Neural progenitor cell (in vitro differentiated cells): Measurements from ENCODE around the gene PSMB5. TPM values are rescaled to one million over a fixed set of nuclear protein-coding genes. Genes with fewer than 3 reads are reported as not detected.

ENCODE experiments used
- DNase-seq: peaks from one replicate; pipeline ENCODE4 v3.0.0-alpha.2; 2016; ENCODE audit warnings: low spot score
- H2AFZ ChIP-seq: fragments of 200-600 bp; sonication (generic); replicated peaks from 2 replicates; pipeline ENCODE4 v1.6.1; 2016; ENCODE audit warnings: antibody characterized with exemption
- H3F3A ChIP-seq: fragments of 200-600 bp; sonication (generic); 2 replicates; pipeline ENCODE4 v1.6.1; 2016; ENCODE audit warnings: antibody characterized with exemption, low read depth
- H3K27ac ChIP-seq: fragments of 200-600 bp; sonication (generic); 2 replicates; pipeline ENCODE4 v1.5.1; 2016; ENCODE audit warnings: mild to moderate bottlenecking
- H3K27me3 ChIP-seq: fragments of 200-600 bp; sonication (generic); 2 replicates; pipeline ENCODE4 v1.6.1; 2016; ENCODE audit warnings: mild to moderate bottlenecking, moderate library complexity
- H3K36me3 ChIP-seq: fragments of 200-600 bp; sonication (generic); 2 replicates; pipeline ENCODE4 v1.5.1; 2016
- H3K4me1 ChIP-seq: fragments of 200-600 bp; sonication (generic); 2 replicates; pipeline ENCODE4 v1.6.1; 2016; ENCODE audit warnings: mixed run types
- H3K4me2 ChIP-seq: fragments of 200-600 bp; sonication (generic); 2 replicates; pipeline ENCODE4 v1.6.1; 2016
- H3K4me3 ChIP-seq: fragments of 200-600 bp; sonication (generic); 2 replicates; pipeline ENCODE4 v1.5.1; 2016
- H3K79me2 ChIP-seq: fragments of 200-600 bp; sonication (generic); 2 replicates; pipeline ENCODE4 v1.6.1; 2016; ENCODE audit warnings: low read depth
- H3K9ac ChIP-seq: fragments of 200-600 bp; sonication (generic); 2 replicates; pipeline ENCODE4 v1.6.1; 2016
- H3K9me3 ChIP-seq: fragments of 200-600 bp; sonication (generic); 2 replicates; pipeline ENCODE4 v1.5.1; 2016; ENCODE audit warnings: low read depth
- H4K20me1 ChIP-seq: fragments of 200-600 bp; sonication (generic); 2 replicates; pipeline ENCODE4 v1.6.1; 2016; ENCODE audit warnings: low read depth
- H3K27ac Mint-ChIP-seq: 3 replicates; pipeline ENCODE4 v1.8.0; 2021; ENCODE audit warnings: mixed read lengths
- H3K27me3 Mint-ChIP-seq: 2 replicates; pipeline ENCODE4 v1.8.0; 2022; ENCODE audit warnings: low read depth, mild to moderate bottlenecking, inconsistent platforms, moderate library complexity, mixed read lengths; ENCODE audit not compliant: insufficient read depth
- H3K36me3 Mint-ChIP-seq: 3 replicates; pipeline ENCODE4 v1.8.0; 2021; ENCODE audit warnings: mixed read lengths
- H3K4me1 Mint-ChIP-seq: 3 replicates; pipeline ENCODE4 v1.8.0; 2021; ENCODE audit warnings: mixed read lengths
- H3K4me3 Mint-ChIP-seq: 3 replicates; pipeline ENCODE4 v1.8.0; 2021; ENCODE audit warnings: mild to moderate bottlenecking, moderate library complexity, mixed read lengths
- H3K9me3 Mint-ChIP-seq: 3 replicates; pipeline ENCODE4 v1.8.0; 2020; ENCODE audit warnings: mixed read lengths
- CTCF ChIP-seq: fragments of 200-600 bp; sonication (generic); IDR thresholded peaks from 2 replicates; pipeline ENCODE4 v1.5.1; 2017; ENCODE audit warnings: antibody characterized with exemption, mild to moderate bottlenecking
- EZH2 ChIP-seq: fragments of 200-600 bp; sonication (generic); IDR thresholded peaks from 2 replicates; pipeline ENCODE4 v1.6.1; 2017; ENCODE audit warnings: antibody characterized with exemption, mild to moderate bottlenecking, moderate library complexity
- EZH2phosphoT487 ChIP-seq: fragments of 200-600 bp; sonication (generic); IDR thresholded peaks from 2 replicates; pipeline ENCODE4 v1.6.1; 2017; ENCODE audit warnings: antibody characterized with exemption
- total RNA-seq: library from RNA; depleted of rRNA; stranded (reverse); fragments of >200 nt; gene quantifications from 2 replicates; pipeline ENCODE4 v1.2.3, GENCODE V29; 2015; ENCODE audit warnings: low replicate concordance

Gene PSMB5
- total RNA-seq, 1 donor from 2014 or later: 154 TPM

- DNase-seq: no peak
- H3K27ac ChIP-seq: peak overlapping the region; percentile 54
- H3F3A ChIP-seq: peaks cover 92% of the 10 kb centered on the region
- peaks cover 96% of the 10 kb centered on the region for H4K20me1 ChIP-seq
- H3K9ac ChIP-seq: no peak overlapping the region
- Mint-ChIP-seq H3K27me3 (peaks cover 2% of the 10 kb centered on the region), H3K36me3 (peaks cover 34% of the 10 kb centered on the region), H3K4me3 (no peak overlapping the region), H3K9me3 (no peaks in the 10 kb centered on the region), H3K4me1 (peaks cover 16% of the 10 kb centered on the region), H3K27ac (no peak overlapping the region)
- no peak overlapping the region for H2AFZ ChIP-seq
- no peaks in the 10 kb centered on the region for H3K9me3 ChIP-seq
- H3K36me3 ChIP-seq: peaks cover 44% of the 10 kb centered on the region
- peaks cover 66% of the 10 kb centered on the region for H3K79me2 ChIP-seq
- no peaks in the 10 kb centered on the region for H3K27me3 ChIP-seq
- no peak overlapping the region for H3K4me3 ChIP-seq
- H3K4me2 ChIP-seq: no peak overlapping the region
- peaks cover 27% of the 10 kb centered on the region for H3K4me1 ChIP-seq
- TF ChIP-seq CTCF (no peak), EZH2phosphoT487 (no peak), EZH2 (no peak)
Observed at GRCh38 chr14:23063601-23064000, 28.9 kb upstream of the PSMB5 start.

GRCh38 chr14:23062002-23062401 lies 27.3 kb upstream of the PSMB5 start:
- H4K20me1 ChIP-seq: peaks cover 85% of the 10 kb centered on the region
- peaks cover 4% of the 10 kb centered on the region for H3K27me3 Mint-ChIP-seq

GRCh38 chr14:23060536-23061260 lies 26.0 kb upstream of the PSMB5 start:
- no peak overlapping the region for H3K27ac Mint-ChIP-seq
- Histone ChIP-seq H3K79me2 (peaks cover 40% of the 10 kb centered on the region), H3K9me3 (no peaks in the 10 kb centered on the region), H3K4me1 (peaks cover 4% of the 10 kb centered on the region), H3K4me2 (no peak overlapping the region), H3K9ac (no peak overlapping the region), H3K27ac (no peak overlapping the region), H3K27me3 (no peaks in the 10 kb centered on the region), H4K20me1 (peaks cover 78% of the 10 kb centered on the region), H2AFZ (no peak overlapping the region), H3F3A (peaks cover 79% of the 10 kb centered on the region), H3K4me3 (no peak overlapping the region), H3K36me3 (peaks cover 33% of the 10 kb centered on the region)
- DNase-seq: no peak
- H3K4me3 Mint-ChIP-seq: peak overlapping the region; percentile 24
- H3K27me3 Mint-ChIP-seq: peaks cover 4% of the 10 kb centered on the region
- no peak for TF ChIP-seq EZH2
- no peak for TF ChIP-seq CTCF
- TF ChIP-seq EZH2phosphoT487: no peak
- no peaks in the 10 kb centered on the region for H3K9me3 Mint-ChIP-seq
- peaks cover 29% of the 10 kb centered on the region for H3K36me3 Mint-ChIP-seq
- peaks cover 24% of the 10 kb centered on the region for H3K4me1 Mint-ChIP-seq

More at GRCh38 chr14:23062002-23062401, 27.3 kb upstream of the PSMB5 start:
- H3K4me1 Mint-ChIP-seq: peaks cover 19% of the 10 kb centered on the region
- Histone ChIP-seq H3K4me2 (no peak overlapping the region), H3K27ac (peak overlapping the region; percentile 54), H2AFZ (no peak overlapping the region), H3K79me2 (peaks cover 50% of the 10 kb centered on the region), H3K4me1 (peaks cover 11% of the 10 kb centered on the region), H3F3A (peaks cover 92% of the 10 kb centered on the region), H3K36me3 (peaks cover 35% of the 10 kb centered on the region), H3K9ac (no peak overlapping the region), H3K9me3 (no peaks in the 10 kb centered on the region), H3K4me3 (no peak overlapping the region), H3K27me3 (no peaks in the 10 kb centered on the region)
- DNase-seq: no peak
- no peak overlapping the region for H3K27ac Mint-ChIP-seq
- peaks cover 34% of the 10 kb centered on the region for H3K36me3 Mint-ChIP-seq
- TF ChIP-seq EZH2 (no peak), CTCF (no peak), EZH2phosphoT487 (no peak)
- H3K9me3 Mint-ChIP-seq: no peaks in the 10 kb centered on the region
- H3K4me3 Mint-ChIP-seq: no peak overlapping the region
